Esophagus mucosa (tissue), 1 donor: Measurements from ENCODE around the gene POFUT1. TPM values are rescaled to one million over a fixed set of nuclear protein-coding genes. Genes with fewer than 3 reads are reported as not detected.
"Not testable (repeated sequence)": the region's sequence is repeated elsewhere in the genome, so short reads cannot be mapped to it uniquely, and the experiment has no call there.

Source experiments
- ATAC-seq: fragments of 200-7000 bp; cut with Tn5 transposase; one replicate; pipeline ENCODE4 v1.9.1; 2020
- total RNA-seq: library from RNA; stranded (reverse); gene quantifications from one replicate; pipeline ENCODE4 v1.2.4, GENCODE V29; 2023
- donor health status: DM: yes; HTN: yes; CAD: no.

Gene POFUT1
- total RNA-seq, 1 donor from 2014 or later: 18.3 TPM

DNA sequence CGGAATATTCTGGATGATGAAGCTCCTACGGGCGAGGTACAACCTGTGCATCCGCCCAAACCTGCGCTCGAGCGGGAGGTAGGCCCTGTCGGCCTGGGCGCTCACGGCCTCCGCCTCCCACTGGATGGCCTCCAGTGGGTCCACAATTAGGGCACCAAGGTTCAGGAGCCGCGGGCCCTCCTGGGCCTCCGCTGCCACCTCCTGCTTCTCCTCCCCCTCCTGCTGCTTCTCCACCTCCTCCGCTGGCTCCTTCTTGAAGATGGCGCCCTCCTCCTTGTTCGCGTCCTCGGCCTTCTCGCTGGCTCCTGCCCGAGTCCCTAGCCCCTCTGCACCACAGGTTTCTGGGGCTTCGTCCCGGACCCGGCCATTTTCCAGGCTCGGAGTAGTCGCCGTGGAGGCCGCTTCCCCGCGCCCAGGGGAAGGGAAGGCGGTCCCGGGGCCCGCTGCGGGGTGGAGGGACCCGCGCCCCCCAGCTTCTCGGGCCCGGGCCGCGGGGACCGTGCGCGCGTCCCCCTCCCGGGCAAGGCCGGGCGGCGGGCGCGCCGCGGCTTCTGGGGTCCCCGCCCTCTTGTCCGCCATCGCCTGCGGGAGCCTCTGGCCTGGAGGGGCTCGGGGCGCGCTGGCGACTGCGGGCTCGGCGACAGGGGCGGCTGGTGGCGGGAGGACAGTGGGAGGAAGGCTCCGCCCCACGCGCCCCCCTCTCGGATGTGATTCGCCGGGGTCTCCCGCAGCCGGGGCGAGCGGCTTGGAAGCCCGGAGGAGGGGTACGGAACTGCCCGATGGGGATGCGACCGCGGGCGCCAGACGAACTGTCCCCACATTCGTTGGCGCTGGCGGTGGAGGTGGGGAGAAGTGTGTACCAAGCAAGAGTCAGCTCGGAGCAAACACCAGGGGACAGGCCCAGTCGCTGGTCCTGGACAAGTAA, 17.7 kb upstream of the POFUT1 start:
- peak; percentile 35 for ATAC-seq

DNA sequence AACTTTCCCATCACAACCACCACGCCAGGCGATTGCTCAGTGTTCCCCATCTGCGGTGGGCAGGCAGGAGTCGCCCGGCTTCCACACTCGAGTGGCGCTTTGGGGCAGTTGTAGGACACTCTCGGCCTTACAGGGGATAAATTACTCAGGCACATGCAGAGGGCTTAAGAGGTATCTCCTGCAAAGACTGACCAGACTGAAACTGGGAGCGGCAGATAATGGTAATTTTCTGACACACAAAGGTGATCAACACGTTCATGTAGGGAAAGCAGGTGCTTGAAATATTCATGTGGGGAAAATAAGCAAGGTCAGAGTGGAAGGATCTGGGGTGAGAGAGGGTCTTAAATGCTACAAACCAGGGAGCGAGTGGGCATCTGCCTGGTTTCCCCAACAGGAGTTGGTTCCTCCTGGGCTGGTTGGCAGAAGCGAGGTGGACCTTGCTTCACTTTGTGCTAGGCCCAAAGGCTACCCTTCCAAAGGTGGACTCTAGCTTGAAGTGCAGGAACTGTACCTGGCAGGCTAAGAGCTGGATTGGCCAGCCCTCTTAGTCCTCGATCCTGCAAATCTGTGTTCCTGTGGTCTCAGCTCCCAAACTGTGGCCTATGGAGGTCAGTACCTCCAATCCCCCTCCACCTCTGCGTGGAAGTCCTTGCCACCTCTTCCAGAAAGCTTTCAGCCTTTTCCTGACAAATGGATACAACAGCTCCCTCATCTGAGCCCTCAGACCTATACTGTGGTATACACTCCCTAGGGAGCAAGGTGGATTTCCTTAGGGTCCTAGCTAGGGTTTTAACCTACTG, 16.9 kb upstream of the POFUT1 start:
- no peak for ATAC-seq

DNA sequence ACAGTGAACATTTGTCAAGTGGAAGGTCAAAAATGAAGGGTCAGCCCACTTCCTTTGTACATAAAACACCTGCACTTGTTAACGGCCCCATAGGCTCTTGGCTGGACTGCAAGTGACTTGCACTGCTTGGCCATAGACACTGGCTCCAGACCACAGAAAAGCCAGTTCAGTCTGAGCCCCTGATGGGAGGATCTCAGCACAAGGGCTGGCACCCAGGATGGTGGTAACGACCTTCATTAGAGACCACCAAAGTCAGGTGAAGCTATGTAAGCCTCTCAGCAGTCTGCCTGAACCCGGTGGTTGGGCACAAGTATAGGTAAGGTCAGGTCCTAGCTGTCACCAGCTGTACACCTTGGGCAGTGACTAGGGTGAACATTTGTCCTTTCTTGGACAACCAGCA, 16.3 kb upstream of the POFUT1 start:
- peak; percentile 5 for ATAC-seq

DNA sequence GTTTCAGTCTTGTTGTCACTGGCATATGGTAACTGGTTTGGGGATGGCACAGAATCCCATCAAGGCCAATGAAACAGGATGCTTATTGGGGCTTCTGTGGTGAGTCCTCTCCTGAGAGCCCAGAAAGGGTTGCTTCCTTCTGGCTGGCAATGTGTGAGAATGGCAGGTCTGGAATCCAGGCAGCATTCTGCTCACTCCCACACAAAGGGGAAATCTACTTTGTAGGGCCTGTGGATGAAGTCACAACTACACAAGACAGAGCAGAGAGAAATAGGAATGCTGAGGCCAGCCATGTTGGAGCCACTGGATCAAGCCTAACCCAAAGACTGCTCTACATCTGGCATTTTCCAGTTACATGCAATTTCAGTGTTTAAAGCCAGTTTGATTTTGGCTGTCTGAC, 15.8 kb upstream of the POFUT1 start:
- no peak for ATAC-seq

DNA sequence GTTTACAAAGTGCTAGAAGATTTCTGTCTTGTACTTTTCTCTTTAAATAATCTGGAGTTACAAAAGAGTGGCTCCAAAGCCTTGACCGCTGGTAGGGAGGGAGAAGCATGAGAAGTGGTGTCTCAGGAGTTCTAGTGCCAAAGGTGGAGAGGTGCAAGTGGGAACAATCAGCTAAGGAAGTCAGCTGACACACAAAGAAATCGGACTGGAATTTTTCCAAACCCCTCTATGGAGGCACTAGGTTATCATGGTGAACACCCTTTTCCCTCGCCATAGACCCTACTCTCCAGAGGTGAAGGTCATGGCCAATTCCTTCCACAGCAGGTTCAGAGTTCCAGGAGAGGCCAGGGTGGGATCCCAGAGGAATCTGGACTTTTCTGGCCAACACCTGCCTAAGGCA, 15.0 kb upstream of the POFUT1 start:
- no peak for ATAC-seq

DNA sequence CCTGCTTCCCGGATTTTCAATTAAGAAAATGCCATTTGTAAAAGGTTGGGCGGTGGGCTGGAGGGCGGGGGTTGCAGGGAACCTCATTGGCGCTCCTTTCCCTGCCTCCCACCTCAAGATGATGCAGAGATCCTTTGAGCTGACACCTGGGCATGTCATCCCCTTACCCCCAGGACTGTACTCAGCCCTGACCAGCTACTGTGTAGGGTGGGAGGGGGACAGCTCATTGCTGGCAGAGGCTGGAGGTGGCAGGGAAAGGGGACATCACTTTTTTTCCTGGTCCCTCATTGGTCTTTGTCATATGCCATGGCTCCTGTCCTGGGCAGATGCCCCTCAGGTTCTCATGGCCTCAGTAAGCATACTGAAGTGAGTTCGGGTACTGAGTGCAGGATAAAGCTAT, 14.3 kb upstream of the POFUT1 start:
- ATAC-seq: not testable (repeated sequence)

DNA sequence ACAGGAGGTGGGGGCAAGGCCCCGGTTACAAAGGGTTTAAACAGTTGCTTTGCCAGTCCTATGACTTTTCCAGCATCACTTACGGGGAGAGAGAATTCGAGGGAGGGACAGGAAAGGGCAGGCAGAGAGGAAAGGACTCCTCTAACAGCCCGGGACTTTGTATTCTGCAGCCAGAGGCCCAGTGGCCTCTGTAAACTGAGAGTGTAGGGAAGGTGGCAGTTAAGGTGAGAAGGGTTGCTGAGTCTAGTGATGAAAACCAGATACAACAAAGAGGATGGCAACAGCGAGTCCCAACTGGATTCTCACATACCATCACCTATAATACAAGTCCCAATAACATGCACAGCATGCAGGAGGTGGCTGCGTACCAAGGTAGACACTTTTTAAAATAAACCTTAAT, 13.7 kb upstream of the POFUT1 start:
- no peak for ATAC-seq

DNA sequence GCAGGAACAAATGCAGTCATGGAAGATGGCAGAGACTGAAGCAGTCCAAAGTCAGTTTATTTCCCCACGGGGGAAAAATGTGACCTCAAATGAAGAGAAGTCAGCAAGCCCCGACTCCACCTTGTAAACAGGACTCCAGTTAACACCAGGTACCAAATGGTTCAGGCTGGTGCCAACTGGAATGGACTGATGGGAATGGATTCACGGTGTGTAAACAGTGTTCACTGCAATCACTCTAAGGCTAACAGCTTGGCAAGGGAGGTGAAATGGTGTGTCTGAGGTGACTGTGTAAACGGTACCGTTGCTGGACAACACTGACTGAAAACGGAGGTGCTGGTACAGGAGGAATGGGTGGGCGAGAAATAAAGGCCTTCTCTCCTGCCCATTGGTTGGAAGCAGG, 12.1 kb upstream of the POFUT1 start:
- ATAC-seq: no peak

DNA sequence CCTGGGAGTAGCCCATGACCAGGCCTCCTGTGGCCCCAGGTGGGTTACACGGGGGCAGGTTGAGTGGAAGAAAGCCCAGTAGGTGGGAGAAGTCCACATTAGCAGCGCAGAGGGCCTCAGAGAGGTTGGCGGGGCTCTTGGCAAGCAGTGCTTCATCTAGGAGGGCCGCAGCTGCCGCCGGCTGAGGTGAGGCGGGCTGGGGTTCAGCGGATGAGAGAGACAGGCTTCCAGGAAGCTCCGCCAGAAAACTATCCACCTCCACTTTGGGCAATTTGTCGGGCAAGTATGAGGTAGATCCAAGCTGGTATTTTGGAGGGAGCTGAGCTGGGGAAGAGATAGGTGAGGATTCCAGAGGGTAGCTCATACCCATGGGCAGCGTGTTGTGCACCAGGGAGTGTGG, 11.1 kb upstream of the POFUT1 start:
- ATAC-seq: not testable (repeated sequence)

DNA sequence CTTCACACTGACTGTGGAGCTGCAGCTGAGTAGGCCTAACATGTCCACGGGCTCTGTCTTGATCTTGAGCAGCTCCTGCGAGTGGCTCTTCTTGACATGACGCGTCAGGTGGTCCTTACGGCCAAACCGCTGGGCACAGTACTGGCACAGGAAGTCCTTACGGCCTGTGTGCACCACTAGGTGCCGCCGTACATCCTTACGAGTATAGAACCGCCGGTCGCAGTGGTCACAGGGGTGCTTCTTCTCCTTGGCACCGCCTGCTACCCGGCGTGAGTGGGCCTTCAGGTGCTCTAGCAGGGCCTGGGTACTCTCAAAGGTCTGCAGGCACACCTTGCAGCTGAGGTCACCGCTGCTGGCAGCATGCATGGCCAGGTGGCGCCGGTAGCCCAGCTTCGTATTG, 10.5 kb upstream of the POFUT1 start:
- not testable (repeated sequence) for ATAC-seq

DNA sequence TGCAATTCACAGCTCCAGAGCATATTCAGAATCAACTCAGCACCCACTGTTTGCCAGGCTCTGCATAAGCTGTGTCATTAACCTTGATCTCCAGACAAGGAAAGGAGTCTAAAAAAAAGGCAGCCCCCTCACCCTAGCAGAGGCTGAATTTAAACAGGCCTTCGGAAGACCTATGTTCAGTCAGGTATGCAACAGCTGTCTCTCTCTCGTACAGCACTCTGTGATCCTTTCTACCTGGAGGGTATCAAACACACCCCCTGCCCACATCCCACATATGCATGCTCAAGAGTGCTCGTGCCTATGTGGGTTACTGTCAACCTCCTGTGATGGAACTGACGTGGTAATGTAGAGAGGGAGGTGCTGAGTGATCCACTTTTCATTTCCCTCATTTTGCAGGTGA, 8.7 kb upstream of the POFUT1 start:
- ATAC-seq: no peak

DNA sequence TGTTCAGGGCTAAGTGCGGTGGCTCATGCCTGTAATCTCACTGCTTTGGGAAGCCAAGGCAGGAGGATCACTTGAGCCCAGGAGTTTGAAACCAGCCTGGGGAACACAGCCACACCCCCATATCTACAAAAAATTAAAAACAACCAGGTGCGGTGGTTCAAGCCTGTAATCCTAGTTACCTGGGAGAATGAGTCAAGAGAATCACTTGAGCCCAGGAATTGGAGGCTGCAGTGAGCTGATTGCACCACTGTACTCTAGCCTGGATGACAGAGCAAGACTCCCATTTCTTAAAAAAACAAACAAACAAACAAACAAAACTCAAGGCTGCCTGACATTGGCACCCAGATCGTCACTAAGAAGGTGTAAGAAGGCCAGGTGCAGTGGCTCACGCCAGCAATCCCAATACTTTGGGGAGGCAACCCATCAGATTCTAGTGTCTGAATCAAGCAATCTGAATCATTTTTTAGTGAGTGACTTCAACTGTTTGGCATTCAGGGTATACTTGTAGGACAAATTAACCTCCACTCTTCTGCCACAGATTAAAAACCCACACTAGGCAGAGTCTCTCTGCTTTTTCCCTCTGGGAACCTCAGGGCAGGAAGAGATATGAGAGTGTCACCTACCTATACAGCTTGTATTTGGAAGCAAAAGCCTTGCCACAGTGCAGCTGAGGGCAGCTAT, 6.2 kb upstream of the POFUT1 start:
- ATAC-seq: no peak

DNA sequence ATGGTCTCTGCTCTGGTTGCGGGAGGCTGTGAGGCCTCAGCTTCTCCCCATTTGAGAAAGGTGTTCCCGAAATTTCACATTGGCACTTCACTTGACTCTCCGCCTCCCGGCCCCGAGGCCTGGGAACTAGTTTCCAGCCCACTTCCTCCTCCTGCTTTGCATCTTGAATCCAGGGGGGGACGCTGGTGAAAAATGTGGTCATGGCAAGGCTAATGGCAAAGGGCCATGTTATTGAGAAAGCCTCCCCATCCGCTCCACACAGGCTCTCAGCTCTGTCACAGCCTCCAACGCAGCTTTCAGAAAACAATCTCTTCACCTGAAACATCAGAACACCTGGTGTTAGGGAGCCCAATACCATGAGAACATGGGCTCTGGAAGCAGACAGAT, 5.7 kb upstream of the POFUT1 start:
- ATAC-seq: no peak

DNA sequence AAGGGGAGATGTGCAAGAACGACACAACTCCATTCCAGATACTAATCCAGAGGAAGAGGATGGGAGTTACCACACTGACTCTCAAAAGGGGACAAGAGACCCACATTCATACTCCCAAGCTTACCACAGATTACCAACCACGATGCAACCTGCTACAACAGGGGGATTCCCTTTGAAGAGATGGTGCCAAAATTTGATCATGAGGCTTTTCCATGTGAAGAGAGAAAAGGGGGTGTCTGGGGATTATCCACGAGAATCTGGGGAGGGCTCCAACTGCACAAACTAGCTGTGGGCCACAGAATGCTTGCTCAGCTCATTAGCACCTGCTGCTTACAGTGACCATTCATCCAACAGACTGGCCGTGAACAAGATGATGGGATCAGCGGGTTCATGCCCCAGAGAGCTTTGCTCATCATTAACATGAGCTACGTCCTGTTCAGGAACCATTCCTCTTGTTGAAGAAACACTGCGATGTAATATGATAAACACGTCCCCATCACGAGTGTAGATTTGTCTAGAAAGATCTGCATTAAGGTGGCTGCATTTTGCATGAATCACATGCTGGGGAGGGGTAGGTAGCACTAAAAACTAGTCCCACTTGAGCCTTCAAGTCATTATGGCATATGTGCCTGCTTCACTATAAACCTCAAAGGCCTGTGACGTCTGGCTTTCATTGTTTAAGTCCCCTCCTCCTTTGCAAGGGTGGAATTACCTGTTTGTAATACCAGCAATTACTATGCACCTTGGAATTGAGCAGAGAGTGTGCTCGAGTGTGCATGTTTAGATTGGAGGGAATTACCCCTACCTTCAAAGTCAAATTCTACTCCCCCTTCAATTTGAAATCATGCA, 4.1 kb upstream of the POFUT1 start:
- peak; percentile 72 for ATAC-seq

DNA sequence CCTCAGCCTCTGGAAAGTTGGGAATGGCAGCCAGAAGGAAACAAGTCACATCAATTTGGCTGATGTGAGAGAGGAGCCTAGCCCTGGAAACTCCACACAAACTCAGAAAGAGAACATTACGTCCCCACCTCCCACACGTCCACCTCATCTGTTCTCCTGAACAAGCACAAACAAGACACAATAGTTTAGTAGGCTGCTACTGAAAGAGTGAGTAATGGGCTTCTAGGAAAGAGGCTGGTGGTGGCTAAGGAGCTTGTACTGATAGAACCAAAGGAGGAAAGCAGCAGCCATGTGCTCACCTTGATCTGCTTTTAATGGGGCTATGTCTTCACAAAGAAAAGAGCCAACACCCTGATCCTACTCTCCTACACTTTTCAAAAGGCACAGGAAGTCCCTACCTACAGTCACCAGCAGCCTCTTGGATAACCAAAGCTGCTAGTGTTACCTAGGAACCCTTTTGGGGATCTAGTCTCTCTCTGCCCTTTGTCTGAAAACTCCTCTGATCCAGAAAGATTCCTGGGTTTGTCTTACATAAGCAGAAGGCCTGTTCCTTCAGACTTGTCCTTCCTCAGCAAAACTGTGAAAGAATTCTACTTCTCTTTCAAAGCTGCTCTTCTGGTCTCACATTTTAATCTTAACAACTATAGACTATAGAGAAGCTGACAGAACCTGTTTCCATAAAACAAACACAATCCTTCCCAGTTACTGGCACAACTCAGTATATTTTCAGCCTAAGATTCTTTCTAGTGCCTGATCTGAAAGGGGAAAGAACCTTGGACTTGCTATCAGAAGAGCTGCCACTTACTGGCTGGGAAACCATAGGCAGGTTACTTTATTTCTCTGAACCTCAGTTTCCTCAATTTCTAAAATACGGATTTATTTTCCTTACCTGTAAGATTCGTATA, 3.2 kb upstream of the POFUT1 start:
- ATAC-seq: peak; percentile 38

DNA sequence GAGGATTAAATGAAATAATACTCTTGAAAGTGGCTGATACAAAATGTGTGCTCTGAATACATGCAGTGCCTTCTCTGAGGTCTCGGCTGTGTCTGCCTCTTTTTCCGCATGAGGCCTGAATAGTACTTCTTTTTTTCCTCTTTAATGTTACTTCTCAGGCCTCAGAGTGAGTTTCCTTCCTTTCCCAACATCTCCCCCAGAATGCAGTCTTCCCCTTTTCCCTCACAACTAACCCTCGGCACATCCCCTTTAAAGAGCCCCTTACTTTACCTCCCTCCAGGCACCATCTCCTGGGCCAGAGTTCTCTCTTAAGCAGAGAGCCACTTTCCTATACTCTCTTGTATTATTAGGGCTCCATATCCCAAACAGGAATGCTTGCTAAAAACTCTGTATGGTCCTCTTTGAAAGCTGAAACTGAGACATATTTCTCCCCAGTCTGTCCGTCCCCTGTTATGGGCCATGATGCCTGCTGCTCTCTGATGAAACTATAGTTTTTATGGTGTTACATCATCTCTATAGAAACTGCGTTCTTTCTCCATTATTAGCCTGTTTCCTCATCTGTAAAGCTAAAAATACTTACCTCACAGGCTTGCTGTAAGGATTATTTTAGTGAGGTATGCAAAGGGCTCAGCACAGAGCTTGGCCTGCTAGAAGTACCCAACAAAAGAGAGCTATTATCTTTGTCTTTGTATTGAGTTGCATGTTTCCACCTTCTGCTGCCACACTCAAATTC, 2.4 kb upstream of the POFUT1 start:
- no peak for ATAC-seq

DNA sequence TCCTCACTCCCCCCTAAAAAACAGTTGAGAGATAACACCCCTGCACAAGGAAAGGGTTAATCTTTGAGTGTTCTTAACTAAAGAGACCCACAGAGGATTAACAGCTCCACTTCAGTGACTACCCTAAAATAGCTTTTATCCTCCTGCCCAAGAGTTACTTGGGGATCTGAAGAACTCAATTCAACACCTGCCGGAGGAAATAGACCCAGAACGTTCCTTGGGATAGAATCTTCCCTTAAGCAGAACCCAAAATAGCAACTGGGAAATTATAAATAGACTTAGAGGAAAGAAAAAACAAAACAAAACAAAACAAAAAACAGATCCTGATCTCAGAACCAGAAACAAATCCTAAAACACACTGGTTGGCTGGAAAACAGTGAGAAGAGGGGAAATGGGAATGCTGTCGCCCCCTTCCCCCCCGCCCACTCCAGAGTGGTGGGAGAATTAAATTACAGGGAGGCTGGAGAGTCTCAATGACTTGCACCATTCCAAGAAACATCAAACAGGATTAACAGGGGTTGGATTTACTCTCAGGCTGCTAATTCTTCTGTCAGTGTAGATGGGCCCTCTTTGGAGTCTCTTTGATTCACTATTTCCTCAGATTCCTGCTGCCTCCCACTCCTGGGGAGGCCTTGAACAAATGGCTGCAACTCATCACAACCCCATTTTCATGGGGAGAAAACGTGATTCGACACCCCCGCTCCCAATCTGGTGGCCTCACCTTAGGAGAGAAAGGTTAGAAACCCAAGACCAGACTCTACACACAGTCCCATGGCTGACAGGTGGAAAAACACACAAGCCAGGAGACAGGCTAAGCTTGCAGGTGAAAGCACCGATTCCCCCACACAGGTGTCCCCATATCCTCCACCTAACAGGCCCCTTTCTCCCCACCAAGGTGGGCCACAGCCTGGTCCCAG, 1.6 kb upstream of the POFUT1 start:
- no peak for ATAC-seq

DNA sequence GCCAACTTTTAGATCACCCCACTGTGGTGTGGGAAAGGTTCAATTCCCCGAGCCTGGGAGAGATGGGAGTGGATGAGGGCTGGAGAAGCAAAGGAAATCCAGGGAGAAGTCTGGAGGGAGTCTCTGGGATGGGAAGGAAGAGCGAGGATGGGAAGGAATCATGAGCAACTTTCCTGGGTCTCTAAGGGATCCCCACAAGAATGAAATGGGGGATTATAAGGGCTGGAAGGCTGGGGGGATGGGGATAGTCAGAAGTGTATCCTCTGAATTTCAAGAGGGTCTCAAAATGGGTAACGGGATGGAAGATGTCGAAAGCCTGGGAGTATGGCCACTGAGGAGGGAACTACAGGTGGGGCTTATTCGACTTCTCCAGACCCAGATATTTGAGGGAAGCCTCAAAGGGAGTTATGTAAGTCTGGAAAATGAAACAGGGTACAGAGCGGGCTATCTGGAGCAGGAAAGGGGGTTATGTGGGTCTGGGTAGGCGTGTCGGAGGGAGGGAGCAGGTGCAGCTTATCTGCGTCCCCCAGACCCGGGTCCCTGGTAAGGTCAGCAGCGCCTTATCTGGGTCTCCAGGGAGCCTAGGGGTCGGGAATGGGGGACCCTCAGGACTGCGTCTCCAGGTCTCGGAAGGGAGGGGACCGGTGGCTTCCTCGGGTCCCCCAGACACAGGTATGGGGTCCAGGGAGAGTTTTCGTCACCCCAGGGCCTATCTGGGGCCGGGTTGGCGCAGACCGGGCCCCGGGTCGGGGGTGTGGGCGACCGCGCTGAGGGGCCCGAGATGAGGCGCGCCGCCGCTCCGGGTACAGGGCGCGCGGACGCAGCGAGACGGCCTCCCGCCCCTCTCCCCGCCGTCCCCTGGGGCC, 687 bp upstream of the POFUT1 start:
- ATAC-seq: no peak
